Measurements from ENCODE around the gene MYO3B. TPM values are rescaled to one million over a fixed set of nuclear protein-coding genes. Genes with fewer than 3 reads are reported as not detected.

MYO3B gene
- under 1 TPM in 2 of 9 donors, not detected in 7; 0.04 to 0.11 TPM for total RNA-seq
- polyA plus RNA-seq, result under 1 TPM in 2 of 3 donors, not detected in 1; 0.04 to 0.08 TPM
- long read RNA-seq, donor 1, result 0 reads
- long read RNA-seq, donor 2, result 0 reads
- long read RNA-seq, donor 3, result 0 reads
- long read RNA-seq, donor 4, result 0 reads
- long read RNA-seq, donor 5, result 0 reads
- long read RNA-seq, donor 6, result 0 reads
- long read RNA-seq, donor 7, result 0 reads
- long read RNA-seq, donor 8, result 0 reads
- long read RNA-seq, donor 9, result 0 reads
- long read RNA-seq, donor 10, result 0 reads

- Histone ChIP-seq H3K4me1 (replicated peaks in 1 of 2) (no peaks in the 10 kb centered on the region), H3K27me3 (no peaks in the 10 kb centered on the region), H3K9me3 (replicated peaks in 1 of 3) (no peaks in the 10 kb centered on the region), H3K27ac (no peak within 1 kb of the TSS), H3K36me3 (replicated peaks in 1 of 2) (no peaks in the 10 kb centered on the region), H3K4me3 (no peak within 1 kb of the TSS)
- no peak for DNase-seq
- TF ChIP-seq POLR2A (IDR thresholded peaks at IDR 0.05), result no peak
- TF ChIP-seq CTCF (IDR thresholded peaks at IDR 0.05), result no peak
- intact Hi-C loops (cut with DNase I), result no loop called here
- 69 to 76% (median 74%) methylated on average over 3 of the region's 3 CpGs for WGBS, 4 donors
These were observed at the start of gene MYO3B for GRCh38 chr2:170177950-170178781. TSS of gene MYO3B (plus strand) at chr2:170178147. CDS start at chr2:170178288, 141 bp downstream.

DNA sequence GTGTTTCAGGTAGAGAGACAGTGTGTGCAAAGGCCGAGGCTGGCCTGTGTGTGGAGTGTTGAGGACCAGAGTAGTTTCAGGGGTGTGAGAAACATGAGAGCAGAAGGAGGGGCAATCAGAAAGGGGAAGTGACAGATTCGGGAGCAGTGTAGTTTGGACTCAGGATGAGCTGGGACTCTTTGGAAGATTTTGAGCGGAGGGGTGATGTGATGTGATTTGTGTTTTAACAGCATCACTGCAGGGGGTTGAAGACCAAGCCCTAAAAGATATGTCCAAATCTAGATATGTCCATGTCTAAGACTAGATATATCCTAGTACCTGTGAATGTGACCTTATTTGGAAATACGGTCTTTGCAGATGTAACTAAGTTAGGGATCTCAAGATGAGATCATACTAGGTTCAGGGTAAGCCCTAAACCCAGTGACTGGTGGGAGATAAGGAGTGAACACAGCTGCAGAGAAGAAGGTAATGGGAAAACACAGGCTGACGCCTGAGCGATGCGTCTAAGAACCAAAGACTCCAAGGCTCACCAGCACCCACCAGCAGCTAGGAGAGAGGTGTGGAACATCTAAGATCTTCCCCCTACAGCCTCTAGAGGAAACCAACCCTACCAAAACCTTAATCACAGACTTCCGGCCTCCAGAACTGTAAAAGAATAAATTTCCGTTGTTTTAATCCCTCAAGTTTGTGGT is 38.5 kb upstream of the MYO3B start:
- DNase-seq, result no peak
- peaks cover 7 to 16% of the 10 kb centered on the region in 2 donors for H3K4me1 ChIP-seq (replicated peaks in 1 of 2)
- H3K36me3 ChIP-seq (replicated peaks in 1 of 2), result no peaks in the 10 kb centered on the region
- no peak overlapping the region for H3K4me3 ChIP-seq
- intact Hi-C loops (cut with DNase I), result no loop called here
- TF ChIP-seq POLR2A (IDR thresholded peaks at IDR 0.05) (no peak), CTCF (IDR thresholded peaks at IDR 0.05) (no peak)
- H3K27ac ChIP-seq, result no peak overlapping the region
- no peaks in the 10 kb centered on the region for H3K27me3 ChIP-seq
- WGBS, 4 donors, result 85 to 92% (median 90%) methylated on average over 9 of the region's 9 CpGs
- no peaks in the 10 kb centered on the region for H3K9me3 ChIP-seq (replicated peaks in 1 of 3)

DNA sequence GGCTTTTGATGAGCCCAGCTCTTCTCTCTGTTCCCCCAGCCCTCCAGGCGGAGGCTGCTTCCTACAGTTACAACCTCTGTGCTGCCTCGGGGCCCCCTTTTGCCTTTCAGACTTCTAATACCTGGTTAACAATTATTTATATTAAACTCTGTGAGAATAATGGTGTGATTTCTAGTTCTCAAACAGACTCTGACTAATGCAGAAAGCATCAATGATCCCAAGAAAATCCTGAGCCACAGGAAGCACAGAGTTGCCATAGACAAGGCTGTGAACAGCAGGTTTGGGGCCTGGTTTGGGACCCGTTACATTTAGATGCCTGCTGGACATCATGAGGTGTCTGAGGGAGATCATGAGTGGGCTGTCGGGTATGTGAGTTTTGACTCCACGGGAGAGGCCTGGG is 37.4 kb upstream of the MYO3B start:
- H3K27ac ChIP-seq, result no peak overlapping the region
- H3K4me1 ChIP-seq (replicated peaks in 1 of 2), result peaks cover 7 to 16% of the 10 kb centered on the region in 2 donors
- no peaks in the 10 kb centered on the region for H3K27me3 ChIP-seq
- intact Hi-C loops (cut with DNase I), result no loop called here
- TF ChIP-seq CTCF (IDR thresholded peaks at IDR 0.05), result no peak
- TF ChIP-seq POLR2A (IDR thresholded peaks at IDR 0.05), result no peak
- H3K36me3 ChIP-seq (replicated peaks in 1 of 2), result no peaks in the 10 kb centered on the region
- H3K9me3 ChIP-seq (replicated peaks in 1 of 3), result no peaks in the 10 kb centered on the region
- no peak overlapping the region for H3K4me3 ChIP-seq
- DNase-seq, result no peak
- WGBS, 4 donors, result 77 to 97% (median 96%) methylated on average over 5 of the region's 5 CpGs

DNA sequence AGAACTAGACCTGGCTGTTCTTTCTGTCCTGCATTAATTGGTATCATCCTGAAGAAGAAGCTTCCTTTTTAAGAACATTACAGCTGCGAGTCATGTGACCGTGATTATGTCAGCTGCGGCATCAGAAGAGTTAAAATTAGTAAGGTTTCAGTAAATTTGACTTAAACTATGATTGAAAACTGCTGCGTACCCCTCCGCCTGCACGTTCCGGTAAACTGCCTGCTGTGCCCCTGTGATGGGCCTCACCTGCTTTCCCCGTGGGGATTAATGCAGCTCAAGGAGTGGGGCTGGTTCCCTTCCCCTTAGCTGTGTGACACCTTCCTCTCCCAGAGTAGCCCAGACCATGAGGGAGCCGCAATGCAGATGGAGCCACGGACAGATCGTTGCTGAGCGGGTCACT is 36.1 kb upstream of the MYO3B start:
- intact Hi-C loops (cut with DNase I), result no loop called here
- no peak overlapping the region for H3K27ac ChIP-seq
- WGBS, 4 donors, result 83 to 90% (median 87%) methylated on average over 9 to 12 of the region's 12 CpGs

More for the DNA sequence above, 36.1 kb upstream of the MYO3B start:
- Histone ChIP-seq H3K4me3 (no peak overlapping the region), H3K36me3 (replicated peaks in 1 of 2) (no peaks in the 10 kb centered on the region), H3K9me3 (replicated peaks in 1 of 3) (no peaks in the 10 kb centered on the region), H3K27me3 (no peaks in the 10 kb centered on the region), H3K4me1 (replicated peaks in 1 of 2) (peaks cover 7 to 16% of the 10 kb centered on the region in 2 donors)
- no peak for TF ChIP-seq POLR2A (IDR thresholded peaks at IDR 0.05)
- no peak for TF ChIP-seq CTCF (IDR thresholded peaks at IDR 0.05)
- DNase-seq, result no peak
